HG03571 (cell line): ENCODE results near the gene COL15A1.
"Not testable (repeated sequence)": the region's sequence is repeated elsewhere in the genome, so short reads cannot be mapped to it uniquely, and the experiment has no call there.

ENCODE experiments used
- ATAC-seq: cut with Tn5 transposase; IDR thresholded peaks from one replicate; pipeline ENCODE4 v1.9.1; 2021; ENCODE audit not compliant: unreplicated experiment

The COL15A1 gene

GRCh38 chr9:99074902-99075245 lies 131.2 kb downstream of the COL15A1 start:
- ATAC-seq = no peak

GRCh38 chr9:99075246-99075912 lies 131.7 kb downstream of the COL15A1 start:
- ATAC-seq = no peak

DNA sequence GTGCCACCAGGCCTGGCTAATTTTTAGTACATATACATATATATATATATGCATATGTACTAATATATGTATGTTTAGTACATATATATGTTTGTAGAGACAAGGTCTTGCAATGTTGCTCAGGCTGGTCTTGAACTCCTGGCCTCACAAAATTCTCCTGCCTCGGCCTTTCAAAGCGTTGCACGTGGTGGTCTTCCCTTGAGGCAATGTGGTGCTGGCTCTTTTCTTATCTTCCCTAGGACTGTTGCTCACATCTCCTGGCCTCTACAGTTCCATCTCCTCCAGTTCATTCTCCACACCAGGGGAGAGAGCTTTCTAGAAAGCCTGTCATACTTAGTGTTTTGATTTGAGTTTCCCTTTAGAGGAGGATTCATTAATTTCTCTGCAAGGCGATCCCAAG lies 132.3 kb downstream of the COL15A1 start:
- ATAC-seq = no peak

- no peak for ATAC-seq
These were observed 132.9 kb downstream of the COL15A1 start for GRCh38 chr9:99076483-99077171.

DNA sequence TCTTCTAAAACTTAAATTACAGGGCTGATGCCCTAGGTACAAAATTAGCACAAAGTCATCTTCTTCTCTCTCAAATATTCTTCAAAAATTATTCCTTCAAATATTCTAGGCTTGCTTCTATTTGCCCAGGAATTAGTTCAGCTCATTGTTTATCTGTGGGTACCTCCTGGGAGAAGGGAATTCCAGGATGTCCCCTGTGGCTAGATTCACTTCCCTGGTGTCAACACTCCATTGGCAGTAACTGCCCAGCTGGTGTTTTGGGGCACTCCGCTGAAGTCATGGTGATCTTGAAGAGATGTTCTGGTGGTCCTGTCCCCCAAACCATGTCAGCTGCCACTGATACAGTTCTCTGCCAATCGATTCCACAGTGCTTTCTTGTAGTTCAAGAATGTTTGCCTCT lies 135.0 kb downstream of the COL15A1 start:
- no peak for ATAC-seq

- no peak for ATAC-seq
These were observed 135.8 kb downstream of the COL15A1 start for GRCh38 chr9:99079542-99079941.

GRCh38 chr9:99083051-99083450 lies 139.3 kb downstream of the COL15A1 start:
- no peak for ATAC-seq

- no peak for ATAC-seq
These were observed 142.5 kb downstream of the COL15A1 start for GRCh38 chr9:99085949-99086948.

GRCh38 chr9:99087462-99087861 lies 143.8 kb downstream of the COL15A1 start:
- no peak for ATAC-seq

- no peak for ATAC-seq
These were observed 146.8 kb downstream of the COL15A1 start for GRCh38 chr9:99090336-99091130.

DNA sequence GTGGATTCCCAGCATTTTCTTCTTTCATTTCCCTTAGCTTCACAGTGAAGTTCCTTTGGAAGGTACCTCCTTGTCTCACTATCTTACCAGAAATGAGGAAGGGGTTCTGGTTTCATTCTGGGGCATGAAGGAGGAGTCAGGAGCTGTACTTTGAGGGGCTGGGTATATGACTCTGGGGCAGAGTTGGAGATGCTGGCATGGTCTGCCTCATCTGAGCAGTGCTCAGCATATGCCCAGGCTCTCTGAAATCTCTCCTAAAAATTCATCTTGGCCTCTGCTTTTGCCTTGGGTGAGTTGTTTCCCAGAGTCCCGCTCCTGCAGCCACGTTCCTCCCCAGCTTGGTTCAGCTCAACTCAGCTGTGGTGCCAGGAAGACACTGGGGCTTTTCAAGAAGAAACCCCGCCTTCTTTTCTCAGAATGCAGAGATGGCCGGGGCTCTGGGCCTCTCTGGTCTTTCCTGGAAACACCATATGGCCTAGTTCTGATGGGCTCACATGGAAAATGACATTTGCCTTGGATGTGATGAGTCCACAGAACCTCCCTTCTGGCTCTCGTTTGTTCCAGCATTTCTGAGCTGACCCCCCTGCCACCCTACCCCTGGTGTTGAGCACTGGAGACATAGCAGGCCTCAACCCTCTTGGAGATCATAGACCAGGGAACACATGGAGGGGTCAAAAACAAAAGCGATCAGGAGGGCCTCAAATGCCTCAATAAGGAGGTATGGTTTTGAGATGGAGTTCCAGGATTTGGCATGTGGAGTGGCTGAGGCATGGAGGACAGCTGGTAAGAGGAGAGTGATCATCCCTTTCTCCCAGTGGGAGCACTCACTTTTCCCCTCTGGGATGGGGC lies 149.2 kb downstream of the COL15A1 start:
- no peak for ATAC-seq

GRCh38 chr9:99093492-99093791 lies 149.7 kb downstream of the COL15A1 start:
- ATAC-seq = no peak

GRCh38 chr9:99095565-99095964 lies 151.9 kb downstream of the COL15A1 start:
- no peak for ATAC-seq

DNA sequence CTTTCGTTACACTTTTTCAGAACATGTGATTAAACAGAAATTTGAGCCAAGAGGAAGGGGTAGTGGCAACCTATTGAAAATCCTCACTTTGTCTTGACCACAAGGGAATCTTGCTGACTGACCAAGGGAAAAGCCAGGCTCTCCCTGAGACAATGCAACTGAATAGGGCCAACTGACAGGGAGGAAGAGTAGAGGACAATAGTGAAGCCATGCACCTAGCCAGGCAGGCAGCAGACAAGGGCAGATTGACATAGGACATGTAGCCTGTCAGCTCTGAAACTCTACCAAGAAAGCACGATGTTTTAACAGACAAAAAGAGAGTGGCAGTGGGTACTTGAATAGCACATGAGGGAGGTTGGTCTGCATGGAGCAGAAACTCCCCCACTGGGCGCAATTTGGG lies 152.7 kb downstream of the COL15A1 start:
- no peak for ATAC-seq

GRCh38 chr9:99099806-99100585 lies 156.3 kb downstream of the COL15A1 start:
- not testable (repeated sequence) for ATAC-seq

- no peak for ATAC-seq
These were observed 157.6 kb downstream of the COL15A1 start for GRCh38 chr9:99101271-99101670.

DNA sequence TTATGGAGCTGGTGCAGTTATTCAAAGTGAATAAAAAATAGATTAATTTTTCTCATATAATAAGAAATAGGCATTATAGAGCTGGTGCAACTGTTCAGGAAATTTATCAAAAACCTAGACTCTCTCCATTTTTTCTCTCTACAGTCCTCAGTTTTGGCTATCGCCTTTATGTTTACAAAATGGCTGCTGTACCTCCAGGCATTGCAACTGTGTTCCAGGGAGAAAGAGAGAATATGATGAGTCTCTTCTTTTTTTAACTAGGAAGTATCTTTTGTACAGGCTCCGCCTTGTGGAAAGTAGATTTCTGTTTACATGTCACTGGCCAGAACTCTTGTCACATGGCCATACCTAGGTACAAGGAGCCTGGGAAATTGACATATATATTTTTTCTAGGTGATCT lies 158.1 kb downstream of the COL15A1 start:
- no peak for ATAC-seq

- ATAC-seq = no peak
These were observed 159.6 kb downstream of the COL15A1 start for GRCh38 chr9:99103054-99103895.
